PC-3 (cell line): ENCODE measurements around the gene ANKH. TPM values are rescaled to one million over a fixed set of nuclear protein-coding genes. Genes with fewer than 3 reads are reported as not detected.

ENCODE experiments used
- ATAC-seq: fragments of 200-7000 bp; cut with Tn5 transposase; 2 replicates; pipeline ENCODE4 v1.9.1; 2020; ENCODE audit warnings: mild to moderate bottlenecking, moderate library complexity
- BruUV-seq: library from RNA; stranded (reverse); fragments of 400-500 nt; replicated peaks from 2 replicates; lab custom pipeline; 2021; lab: Mats Ljungman, UMichigan
- CTCF ChIA-PET: fragments of 300-600 bp; sonication (Branson Sonifier 250); formaldehyde crosslinking; loops from one replicate; lab custom pipeline; 2022; ENCODE audit warnings: antibody characterized with exemption; lab: Charles Lee
- POLR2A ChIA-PET: fragments of 300-600 bp; sonication (Branson Sonifier 250); formaldehyde crosslinking; loops from one replicate; lab custom pipeline; 2022; ENCODE audit warnings: antibody characterized with exemption; ENCODE audit not compliant: unreplicated experiment; lab: Charles Lee
- DNase-seq: peaks from one replicate; pipeline ENCODE4 v3.0.0-alpha.2; 2015
- H2AFZ ChIP-seq: fragments of 300-600 bp; sonication (generic); 2 replicates; pipeline ENCODE4 v1.6.0; 2016; ENCODE audit warnings: antibody characterized with exemption, low read length
- H3F3A ChIP-seq: fragments of 300-600 bp; sonication (generic); one replicate; pipeline ENCODE4 v1.6.0; 2017; ENCODE audit warnings: antibody characterized with exemption, low read length, control low read depth, mild to moderate bottlenecking; ENCODE audit not compliant: unreplicated experiment
- H3K27ac ChIP-seq: fragments of 300-600 bp; sonication (generic); 2 replicates; pipeline ENCODE4 v1.5.1; 2016; ENCODE audit warnings: mild to moderate bottlenecking, low read length
- H3K27me3 ChIP-seq: fragments of 300-600 bp; sonication (generic); 2 replicates; pipeline ENCODE4 v1.6.1; 2016; ENCODE audit warnings: low read length, mixed read lengths
- H3K36me3 ChIP-seq: fragments of 300-600 bp; sonication (generic); 2 replicates; pipeline ENCODE4 v1.6.1; 2016; ENCODE audit warnings: low read depth, mixed run types, low read length, mixed read lengths
- H3K4me1 ChIP-seq: fragments of 300-600 bp; sonication (generic); 2 replicates; pipeline ENCODE4 v1.5.1; 2016; ENCODE audit warnings: low read length; ENCODE audit not compliant: insufficient read depth
- H3K4me2 ChIP-seq: fragments of 300-600 bp; sonication (generic); 2 replicates; pipeline ENCODE4 v1.6.0; 2016; ENCODE audit warnings: low read length
- H3K4me3 ChIP-seq: fragments of 300-600 bp; sonication (generic); 2 replicates; pipeline ENCODE4 v1.5.1; 2016; ENCODE audit warnings: mild to moderate bottlenecking, low read length, mixed read lengths
- H3K79me2 ChIP-seq: fragments of 300-600 bp; sonication (generic); 2 replicates; pipeline ENCODE4 v1.6.1; 2017; ENCODE audit warnings: low read length, mixed read lengths
- H3K9ac ChIP-seq: fragments of 300-600 bp; sonication (generic); 2 replicates; pipeline ENCODE4 v1.6.0; 2016; ENCODE audit warnings: mild to moderate bottlenecking, low read length
- H3K9me2 ChIP-seq: fragments of 300-600 bp; sonication (generic); replicated peaks from 2 replicates; pipeline ENCODE4 v1.6.1; 2016; ENCODE audit warnings: mixed run types, low read length, mixed read lengths
- H3K9me3 ChIP-seq: fragments of 300-600 bp; sonication (generic); 2 replicates; pipeline ENCODE4 v1.6.1; 2016; ENCODE audit warnings: low read length, mixed read lengths
- H4K20me1 ChIP-seq: fragments of 300-600 bp; sonication (generic); 2 replicates; pipeline ENCODE4 v1.6.1; 2016; ENCODE audit warnings: low read length, mixed read lengths
- CTCF ChIP-seq: fragments of 300-600 bp; sonication (generic); conservative IDR thresholded peaks from 2 replicates; pipeline ENCODE4 v1.5.1; 2017; ENCODE audit warnings: antibody characterized with exemption, low read depth, mild to moderate bottlenecking, low read length
- EZH2 ChIP-seq: fragments of 300-600 bp; sonication (generic); IDR thresholded peaks from one replicate; pipeline ENCODE4 v1.6.1; 2017; ENCODE audit warnings: antibody characterized with exemption, mild to moderate bottlenecking, low read length; ENCODE audit not compliant: unreplicated experiment
- EZH2phosphoT487 ChIP-seq: fragments of 300-600 bp; sonication (generic); IDR thresholded peaks from 2 replicates; pipeline ENCODE4 v1.6.1; 2018; ENCODE audit warnings: mild to moderate bottlenecking, antibody characterized with exemption, low read length, borderline replicate concordance
- intact Hi-C: fragments of 100-400 bp; cut with micrococcal nuclease; formaldehyde crosslinking; loops from 2 replicates; pipeline ENCODE4 v1.9.0; 2023
- total RNA-seq: library from RNA; depleted of rRNA; stranded (reverse); fragments of >200 nt; gene quantifications from 2 replicates; pipeline ENCODE4 v1.2.3, GENCODE V29; 2014

ANKH gene
- total RNA-seq, 1 experiment from 2014 or later: 11.6 TPM

GRCh38 chr5:14896131-14896530 lies 24.6 kb upstream of the ANKH start:
- Histone ChIP-seq H3F3A (no peaks in the 10 kb centered on the region), H3K27me3 (no peaks in the 10 kb centered on the region), H3K9ac (no peak overlapping the region), H3K4me1 (no peaks in the 10 kb centered on the region), H3K27ac (no peak overlapping the region), H3K4me2 (no peak overlapping the region), H3K9me3 (no peaks in the 10 kb centered on the region), H3K36me3 (no peaks in the 10 kb centered on the region), H3K79me2 (no peaks in the 10 kb centered on the region), H4K20me1 (no peaks in the 10 kb centered on the region), H3K4me3 (no peak overlapping the region), H3K9me2 (no peaks in the 10 kb centered on the region), H2AFZ (no peak overlapping the region)
- no TSS peak for BruUV-seq
- POLR2A ChIA-PET: no interaction called here
- intact Hi-C loops: no loop called here
- DNase-seq (no peak), ATAC-seq (no peak)
- TF ChIP-seq EZH2 (no peak), EZH2phosphoT487 (no peak), CTCF (no peak)
- CTCF ChIA-PET: no interaction called here

DNA sequence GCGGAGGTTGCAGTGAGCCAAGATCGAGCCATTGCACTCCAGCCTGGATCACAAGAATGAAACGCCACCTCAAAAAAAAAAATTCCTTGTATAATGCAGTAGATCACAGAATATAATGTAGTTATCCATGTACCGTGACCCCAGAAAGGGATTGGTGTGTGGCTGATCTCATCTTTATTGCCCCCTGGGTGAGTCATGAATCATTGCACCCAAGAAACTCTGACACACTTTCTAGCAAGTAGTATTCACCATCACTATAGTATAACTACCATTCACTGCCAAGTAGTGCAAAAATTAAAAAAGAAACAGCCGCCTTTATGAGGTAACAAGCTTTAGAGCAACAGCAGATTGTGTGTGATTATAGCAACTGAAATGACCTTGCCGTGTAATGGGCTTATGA lies 23.7 kb upstream of the ANKH start:
- no peak for ATAC-seq

More for the DNA sequence above, 23.7 kb upstream of the ANKH start:
- no peak for DNase-seq
- Histone ChIP-seq H3K9me2 (no peaks in the 10 kb centered on the region), H3F3A (no peaks in the 10 kb centered on the region), H4K20me1 (no peaks in the 10 kb centered on the region), H3K4me2 (no peak overlapping the region), H3K9me3 (no peaks in the 10 kb centered on the region), H3K4me3 (no peak overlapping the region), H3K9ac (no peak overlapping the region), H2AFZ (no peak overlapping the region), H3K79me2 (no peaks in the 10 kb centered on the region), H3K27me3 (no peaks in the 10 kb centered on the region), H3K27ac (no peak overlapping the region), H3K4me1 (no peaks in the 10 kb centered on the region), H3K36me3 (no peaks in the 10 kb centered on the region)
- CTCF ChIA-PET: no interaction called here
- TF ChIP-seq EZH2 (no peak), CTCF (no peak), EZH2phosphoT487 (no peak)
- intact Hi-C loops: no loop called here
- POLR2A ChIA-PET: no interaction called here
- BruUV-seq: no TSS peak
